Suprapubic skin (tissue), 4 donors: ENCODE results near the gene CPEB4. TPM values are rescaled to one million over a fixed set of nuclear protein-coding genes. Genes with fewer than 3 reads are reported as not detected.

Experiments
- DNase-seq, 2 donors: peaks; one replicate each; pipeline ENCODE4 v3.0.0-alpha.2; 2019; ENCODE audit warnings: low spot score in 2 of 2
- H3K27ac ChIP-seq: fragments of 200-600 bp; sonication (generic); one replicate; pipeline ENCODE4 v1.5.1; 2019
- H3K27me3 ChIP-seq: fragments of 200-600 bp; sonication (generic); one replicate; pipeline ENCODE4 v1.5.1; 2019
- H3K36me3 ChIP-seq: fragments of 200-600 bp; sonication (generic); one replicate; pipeline ENCODE4 v1.5.1; 2019
- H3K4me1 ChIP-seq: fragments of 200-600 bp; sonication (generic); one replicate; pipeline ENCODE4 v1.5.1; 2019
- H3K4me3 ChIP-seq: fragments of 200-600 bp; sonication (generic); one replicate; pipeline ENCODE4 v1.5.1; 2019; ENCODE audit warnings: mild to moderate bottlenecking
- H3K9me3 ChIP-seq: fragments of 200-600 bp; sonication (generic); one replicate; pipeline ENCODE4 v1.5.1; 2019
- EP300 ChIP-seq: sonication (generic); formaldehyde crosslinking; IDR thresholded peaks from one replicate; pipeline ENCODE4 v1.6.1; 2017; ENCODE audit warnings: antibody characterized with exemption
- POLR2A ChIP-seq, 2 donors: fragments of 450-650 bp; IDR thresholded peaks; one replicate each; pipeline ENCODE4 v1.6.1; 2017; ENCODE audit warnings: antibody characterized with exemption in 2 of 2, mild to moderate bottlenecking in 2 of 2, moderate library complexity in 2 of 2
- POLR2AphosphoS5 ChIP-seq, 3 donors: sonication (generic); formaldehyde crosslinking; IDR thresholded peaks; one replicate each; pipeline ENCODE4 v1.6.1; 2017; ENCODE audit warnings: antibody characterized with exemption in 3 of 3
- WGBS: methylation state at CpG from one replicate; pipeline ENCODE4 v1.1.5; 2018; 5-methylcytosine and 5-hydroxymethylcytosine counted together
- total RNA-seq, 4 donors: library from RNA; depleted of rRNA; stranded (reverse); fragments of >200 nt; gene quantifications; one replicate each; pipeline ENCODE4 v1.1.0, GENCODE V29; 2016
- TF ChIP-seq, protein P1 (sequence below), 2 donors: fragments of 200-600 bp in 1 of 2; fragments of 450-650 bp in 1 of 2; sonication (generic) in 1 of 2; IDR thresholded peaks; one replicate each; pipeline ENCODE4 v1.5.1; 2016 to 2019; ENCODE audit warnings: antibody characterized with exemption in 2 of 2, mild to moderate bottlenecking in 1 of 2, moderate library complexity in 1 of 2

The CPEB4 gene
- total RNA-seq, 4 donors from 2014 or later: 45.2 to 70.7 (median 52.5) TPM

DNA sequence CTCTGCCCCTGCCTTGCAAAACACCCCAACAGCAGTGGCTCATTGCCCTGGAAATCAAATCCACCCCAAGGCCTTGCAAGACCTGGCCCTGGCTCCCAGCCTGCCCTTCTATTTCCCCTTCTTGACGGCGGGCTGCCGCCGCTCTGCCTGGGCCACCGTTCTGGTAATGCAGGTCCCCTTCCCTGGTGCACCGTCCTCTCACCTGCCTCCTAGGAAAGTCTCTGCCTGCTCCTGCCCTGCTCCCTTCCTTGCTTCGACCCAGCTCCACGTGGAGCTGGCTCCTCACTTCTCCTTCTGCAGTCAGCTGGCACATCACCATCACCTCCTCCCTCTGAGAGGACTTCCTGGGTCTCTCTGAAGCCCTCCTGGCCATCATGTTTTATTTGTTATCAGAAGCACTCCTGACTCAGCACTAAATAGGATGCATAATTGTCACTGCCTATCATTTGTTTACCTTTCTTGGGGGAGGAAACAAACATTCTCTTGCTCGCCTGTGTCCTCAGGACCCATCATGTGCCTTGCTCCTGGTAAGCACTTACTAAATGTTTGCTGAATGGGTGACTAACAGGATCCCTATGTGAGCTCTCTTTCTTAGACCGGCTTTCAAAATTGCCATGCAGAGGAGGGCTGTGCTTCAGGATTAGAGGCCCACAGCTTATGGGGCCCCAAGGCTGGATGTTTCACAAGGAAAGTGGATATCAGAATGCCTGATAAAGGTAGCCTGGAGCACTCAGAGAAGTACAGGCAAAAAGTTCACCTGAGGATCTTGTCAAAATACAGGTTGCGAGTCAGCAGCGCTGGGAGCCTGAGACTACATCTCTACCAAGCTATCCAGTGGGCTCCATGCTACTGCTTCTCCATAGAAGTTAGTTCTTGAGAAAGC, 81.3 kb downstream of the CPEB4 start:
- H3K9me3 ChIP-seq: no peaks in the 10 kb centered on the region
- WGBS: 79% methylated on average over 12 of the region's 12 CpGs
- no peak for TF ChIP-seq POLR2A (IDR thresholded peaks at IDR 0.05)
- no peak for TF ChIP-seq EP300
- H3K4me3 ChIP-seq: no peak overlapping the region
- no peak for DNase-seq
- H3K27me3 ChIP-seq: no peaks in the 10 kb centered on the region
- H3K27ac ChIP-seq: no peak overlapping the region
- no peaks in the 10 kb centered on the region for H3K36me3 ChIP-seq
- H3K4me1 ChIP-seq: peaks cover 16% of the 10 kb centered on the region

DNA sequence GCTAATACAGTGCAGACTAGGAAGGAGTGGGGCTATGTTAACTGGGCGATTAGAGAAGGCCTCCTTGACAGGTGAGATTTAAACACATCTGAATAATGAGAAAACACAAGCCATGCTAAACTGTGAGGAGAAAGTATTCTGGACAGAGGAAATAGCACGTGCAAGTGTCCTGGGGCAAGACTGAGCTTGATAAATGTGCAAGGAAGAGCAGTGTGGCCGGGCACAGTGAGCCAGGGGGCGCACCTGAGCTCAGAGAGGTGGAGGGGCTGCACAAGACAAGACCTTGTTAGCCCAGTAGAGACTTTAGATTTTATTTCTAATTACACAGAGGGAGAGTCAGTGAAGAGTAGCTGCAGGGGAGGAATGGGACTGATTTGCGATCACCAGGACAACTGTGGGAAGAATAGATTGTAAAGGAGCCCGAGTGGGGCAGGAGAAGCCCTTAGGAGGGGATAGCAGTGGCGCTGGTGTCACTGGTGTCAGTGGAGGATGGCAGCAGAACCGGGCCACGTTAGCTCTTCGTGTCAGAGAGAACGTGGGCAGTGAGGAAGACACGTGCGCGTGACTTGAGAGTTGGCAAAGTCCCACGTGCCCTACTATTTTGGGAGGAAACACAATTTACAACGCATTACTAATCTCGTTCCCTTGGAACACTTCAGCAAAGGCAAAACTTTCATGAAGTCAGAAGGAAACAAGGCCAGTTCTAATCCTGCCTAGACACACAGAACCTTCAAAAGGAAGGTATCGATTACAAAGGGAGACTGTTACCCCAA, 82.9 kb downstream of the CPEB4 start:
- no peak for DNase-seq
- Histone ChIP-seq H3K27me3 (no peaks in the 10 kb centered on the region), H3K4me1 (peaks cover 13% of the 10 kb centered on the region), H3K9me3 (no peaks in the 10 kb centered on the region), H3K36me3 (no peaks in the 10 kb centered on the region), H3K27ac (no peak overlapping the region), H3K4me3 (no peak overlapping the region)
- TF ChIP-seq, protein P1, sequence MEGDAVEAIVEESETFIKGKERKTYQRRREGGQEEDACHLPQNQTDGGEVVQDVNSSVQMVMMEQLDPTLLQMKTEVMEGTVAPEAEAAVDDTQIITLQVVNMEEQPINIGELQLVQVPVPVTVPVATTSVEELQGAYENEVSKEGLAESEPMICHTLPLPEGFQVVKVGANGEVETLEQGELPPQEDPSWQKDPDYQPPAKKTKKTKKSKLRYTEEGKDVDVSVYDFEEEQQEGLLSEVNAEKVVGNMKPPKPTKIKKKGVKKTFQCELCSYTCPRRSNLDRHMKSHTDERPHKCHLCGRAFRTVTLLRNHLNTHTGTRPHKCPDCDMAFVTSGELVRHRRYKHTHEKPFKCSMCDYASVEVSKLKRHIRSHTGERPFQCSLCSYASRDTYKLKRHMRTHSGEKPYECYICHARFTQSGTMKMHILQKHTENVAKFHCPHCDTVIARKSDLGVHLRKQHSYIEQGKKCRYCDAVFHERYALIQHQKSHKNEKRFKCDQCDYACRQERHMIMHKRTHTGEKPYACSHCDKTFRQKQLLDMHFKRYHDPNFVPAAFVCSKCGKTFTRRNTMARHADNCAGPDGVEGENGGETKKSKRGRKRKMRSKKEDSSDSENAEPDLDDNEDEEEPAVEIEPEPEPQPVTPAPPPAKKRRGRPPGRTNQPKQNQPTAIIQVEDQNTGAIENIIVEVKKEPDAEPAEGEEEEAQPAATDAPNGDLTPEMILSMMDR (IDR thresholded peaks at IDR 0.05): no peak
- no peak for TF ChIP-seq POLR2AphosphoS5 (IDR thresholded peaks at IDR 0.05)
- TF ChIP-seq POLR2A (IDR thresholded peaks at IDR 0.05): no peak
- TF ChIP-seq EP300: no peak
- 67% methylated on average over 18 of the region's 18 CpGs for WGBS

DNA sequence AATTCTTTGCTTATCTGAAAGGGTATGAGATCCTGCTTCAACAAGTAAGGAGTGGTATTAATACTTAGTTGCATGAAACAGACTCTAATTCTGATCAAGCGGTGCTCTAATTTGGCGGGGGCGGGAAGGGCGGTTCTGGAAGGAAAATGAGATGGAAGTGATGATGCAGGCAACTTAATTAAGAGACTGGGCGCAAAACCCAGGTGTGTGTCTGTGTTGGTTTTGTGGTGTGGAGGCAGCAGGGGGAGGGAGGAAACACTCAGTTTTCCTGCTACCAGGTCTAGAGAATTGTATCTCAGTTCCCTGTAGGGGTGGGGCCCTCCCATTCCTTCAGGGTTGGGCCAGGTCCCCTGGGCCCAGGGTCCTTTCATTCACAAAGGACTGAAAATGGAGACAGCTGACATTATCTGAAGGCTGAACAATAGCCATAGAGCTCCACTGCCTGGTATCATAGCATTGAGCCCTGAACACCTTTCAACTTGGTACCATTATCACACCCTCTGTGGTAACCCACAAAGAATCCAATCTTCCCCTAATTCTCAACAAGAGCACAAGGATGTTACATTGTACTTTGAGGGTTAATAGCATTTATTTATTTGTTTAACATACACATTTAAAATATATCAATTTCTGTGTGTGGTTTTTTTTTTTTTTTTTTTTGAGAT, 83.7 kb downstream of the CPEB4 start:
- no peaks in the 10 kb centered on the region for H3K27me3 ChIP-seq
- no peaks in the 10 kb centered on the region for H3K9me3 ChIP-seq
- no peak overlapping the region for H3K27ac ChIP-seq
- TF ChIP-seq POLR2AphosphoS5 (IDR thresholded peaks at IDR 0.05): no peak
- TF ChIP-seq, protein P1 (IDR thresholded peaks at IDR 0.05): no peak
- no peak for TF ChIP-seq POLR2A (IDR thresholded peaks at IDR 0.05)
- TF ChIP-seq EP300: no peak
- WGBS: 77% methylated on average over 5 of the region's 5 CpGs
- H3K4me1 ChIP-seq: peaks cover 13% of the 10 kb centered on the region
- no peak for DNase-seq
- no peak overlapping the region for H3K4me3 ChIP-seq
- no peaks in the 10 kb centered on the region for H3K36me3 ChIP-seq

DNA sequence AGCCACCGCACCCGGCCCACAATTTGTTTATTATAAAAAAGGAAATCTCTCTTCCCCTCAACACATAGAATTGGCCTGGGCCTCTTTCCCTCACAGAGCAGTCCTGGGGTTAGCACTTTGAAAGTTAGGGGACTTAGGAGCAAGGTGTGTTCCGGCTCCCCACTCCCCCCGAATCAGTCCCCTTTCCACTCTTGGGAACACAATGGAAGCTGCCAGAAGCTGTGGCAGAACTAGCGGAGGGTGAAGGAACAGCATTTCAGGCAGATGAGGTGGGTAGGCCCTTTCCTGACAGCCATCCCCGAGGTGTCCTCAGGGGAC, 84.4 kb downstream of the CPEB4 start:
- Histone ChIP-seq H3K4me1 (peaks cover 13% of the 10 kb centered on the region), H3K27me3 (no peaks in the 10 kb centered on the region), H3K4me3 (peak overlapping the region; percentile 46), H3K36me3 (no peaks in the 10 kb centered on the region), H3K9me3 (no peaks in the 10 kb centered on the region), H3K27ac (no peak overlapping the region)
- no peak for TF ChIP-seq POLR2A (IDR thresholded peaks at IDR 0.05)
- TF ChIP-seq, protein P1 (IDR thresholded peaks at IDR 0.05): no peak
- TF ChIP-seq POLR2AphosphoS5 (IDR thresholded peaks at IDR 0.05): no peak
- no peak for TF ChIP-seq EP300
- WGBS: 59% methylated on average over 6 of the region's 6 CpGs
- no peak for DNase-seq

DNA sequence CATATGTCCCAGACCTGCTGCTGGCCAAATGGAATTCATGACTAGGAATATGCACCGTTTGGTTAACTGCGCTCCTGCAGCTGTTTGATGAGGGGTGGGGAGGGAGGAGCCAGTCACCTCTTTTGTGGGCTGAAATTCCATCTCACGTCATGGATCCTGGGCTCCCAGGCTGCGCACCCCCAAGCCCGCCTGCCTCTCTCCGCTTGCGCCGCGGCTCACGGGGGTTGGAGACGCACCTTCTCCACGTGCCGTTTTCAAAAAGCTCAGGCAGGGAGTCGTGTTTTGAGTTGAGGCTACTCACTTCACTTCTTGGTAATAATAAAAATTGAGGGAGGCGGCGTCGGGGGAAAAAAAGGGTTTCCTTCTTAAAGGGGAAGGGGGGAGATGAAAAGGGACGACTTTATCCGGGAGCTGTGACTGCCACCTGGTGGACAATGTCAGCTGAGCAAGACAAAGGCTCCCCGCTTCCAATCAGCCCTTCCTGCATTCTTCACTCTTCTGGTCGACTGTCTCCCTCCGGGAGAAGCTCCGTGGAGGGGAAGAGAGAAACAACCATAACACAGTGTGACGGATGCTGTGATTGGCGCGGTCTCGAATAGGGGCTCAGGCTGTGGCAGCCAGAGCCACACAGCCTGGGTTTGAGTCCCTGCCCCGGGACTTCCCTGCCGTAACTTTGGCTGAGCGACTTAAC, 84.9 kb downstream of the CPEB4 start:
- no peak overlapping the region for H3K27ac ChIP-seq
- DNase-seq: peak; percentile 89 to 93
- H3K4me3 ChIP-seq: peak overlapping the region; percentile 46
- H3K9me3 ChIP-seq: no peaks in the 10 kb centered on the region
- TF ChIP-seq, protein P1 (IDR thresholded peaks at IDR 0.05): peak; percentile 84 to 97
- TF ChIP-seq POLR2A (IDR thresholded peaks at IDR 0.05): no peak
- no peaks in the 10 kb centered on the region for H3K36me3 ChIP-seq
- H3K27me3 ChIP-seq: no peaks in the 10 kb centered on the region
- H3K4me1 ChIP-seq: peaks cover 13% of the 10 kb centered on the region
- WGBS: 4% methylated on average over 21 of the region's 30 CpGs
